Stimulated activated CD8-positive, alpha-beta memory T cell treated with anti-CD3 and anti-CD28 coated beads, Interleukin-2, amount 100 ng/mL, for 48 hours (primary cell): Measurements from ENCODE around the gene BANP.
"Not testable (repeated sequence)": the region's sequence is repeated elsewhere in the genome, so short reads cannot be mapped to it uniquely, and the experiment has no call there.

Experiments used
- DNase-seq, 2 donors: peaks; one replicate each; pipeline ENCODE4 v3.0.0-alpha.2; 2020; ENCODE audit warnings: low read depth in 2 of 2

The BANP gene

DNA sequence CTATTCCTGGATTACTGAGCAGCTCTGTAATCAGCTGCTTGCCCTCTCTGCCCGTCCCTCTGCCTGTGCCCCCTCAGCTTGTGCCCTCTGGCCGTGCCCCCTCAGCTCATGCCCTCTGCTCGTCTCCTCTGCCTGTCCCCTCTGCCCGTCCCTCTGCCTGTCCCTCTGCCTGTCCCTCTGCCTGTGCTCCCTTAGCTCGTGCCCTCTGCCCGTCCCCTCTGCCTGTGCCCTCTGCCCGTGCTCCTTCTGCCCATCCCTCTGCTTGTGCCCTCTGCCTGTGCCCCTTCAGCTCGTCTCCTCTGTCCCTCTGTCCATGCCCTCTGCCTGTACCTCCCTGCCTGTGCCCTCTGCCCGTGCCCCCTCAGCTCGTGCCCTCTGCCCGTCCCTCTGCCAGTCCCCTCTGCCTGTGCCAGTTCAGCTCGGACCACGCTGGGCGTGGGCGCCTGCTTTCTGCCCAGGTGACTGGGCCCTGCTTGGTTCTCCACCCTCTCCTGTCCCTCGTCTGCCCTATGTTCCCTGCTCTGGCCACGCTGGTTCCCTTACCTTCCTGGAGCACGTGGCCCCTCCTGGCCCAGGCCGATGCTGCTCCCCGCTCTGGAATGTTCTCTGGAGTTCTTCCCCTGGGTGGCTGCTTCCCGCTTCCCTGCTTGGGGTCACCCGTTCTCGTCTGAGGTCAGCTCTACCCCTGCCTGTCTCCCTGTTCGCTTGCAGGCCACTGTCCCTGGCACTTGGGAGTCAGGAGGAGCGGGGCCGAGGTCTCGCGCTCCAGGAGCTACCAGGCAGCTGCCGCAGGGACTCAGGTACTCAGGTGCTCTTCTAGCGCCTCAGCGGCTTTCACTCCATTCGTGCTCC is 63.9 kb downstream of the BANP start:
- DNase-seq = no peak

GRCh38 chr16:88015806-88016140 is 64.5 kb downstream of the BANP start:
- no peak for DNase-seq

DNA sequence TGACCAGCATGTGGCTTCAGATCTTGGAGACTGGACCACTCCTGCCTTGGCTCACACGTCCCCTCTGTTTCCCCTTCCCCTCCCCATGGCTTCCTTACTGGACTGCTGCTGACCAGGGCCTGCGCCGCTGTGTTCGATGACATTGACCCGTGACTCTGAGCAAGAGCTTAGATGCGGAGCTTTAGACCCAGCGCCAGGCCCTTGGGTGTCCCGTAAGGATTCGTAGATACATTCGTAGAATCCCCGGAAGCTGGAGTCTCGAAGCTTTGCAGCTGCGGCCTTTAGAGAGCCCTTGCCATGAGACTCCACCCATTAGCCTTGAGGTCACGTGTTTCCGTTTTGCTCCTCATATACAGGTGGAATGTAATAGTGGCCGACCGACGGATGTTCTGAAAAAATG is 65.2 kb downstream of the BANP start:
- not testable (repeated sequence) for DNase-seq

- DNase-seq = no peak
These were observed 65.7 kb downstream of the BANP start for GRCh38 chr16:88016964-88017363.

DNA sequence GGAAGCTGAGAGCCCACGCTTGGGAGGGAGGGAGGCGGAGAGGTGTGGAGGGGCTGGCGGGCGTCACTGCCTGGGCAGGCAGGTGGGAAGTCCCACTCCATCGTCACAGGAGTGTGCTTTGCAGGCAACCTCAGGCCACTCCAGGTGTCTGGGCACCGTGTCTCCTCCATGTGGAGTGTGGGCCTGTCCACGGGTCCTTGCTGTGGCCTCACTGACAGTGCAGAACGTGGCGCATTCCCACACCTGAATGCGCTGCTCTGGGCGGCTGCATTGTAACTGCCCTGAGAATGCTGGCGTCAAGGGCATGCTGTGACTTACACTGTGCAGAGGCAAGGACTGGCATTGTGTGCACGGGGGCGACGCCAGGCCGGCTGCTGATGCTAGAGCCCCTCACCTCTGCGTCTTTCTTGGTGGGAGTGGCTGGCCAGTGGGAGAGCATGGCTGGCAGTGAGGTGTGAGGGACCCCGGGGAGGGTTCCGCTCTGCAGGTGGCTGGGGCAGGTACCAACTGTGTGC is 66.4 kb downstream of the BANP start:
- no peak for DNase-seq

GRCh38 chr16:88018382-88018781 is 67.1 kb downstream of the BANP start:
- DNase-seq = not testable (repeated sequence)

DNA sequence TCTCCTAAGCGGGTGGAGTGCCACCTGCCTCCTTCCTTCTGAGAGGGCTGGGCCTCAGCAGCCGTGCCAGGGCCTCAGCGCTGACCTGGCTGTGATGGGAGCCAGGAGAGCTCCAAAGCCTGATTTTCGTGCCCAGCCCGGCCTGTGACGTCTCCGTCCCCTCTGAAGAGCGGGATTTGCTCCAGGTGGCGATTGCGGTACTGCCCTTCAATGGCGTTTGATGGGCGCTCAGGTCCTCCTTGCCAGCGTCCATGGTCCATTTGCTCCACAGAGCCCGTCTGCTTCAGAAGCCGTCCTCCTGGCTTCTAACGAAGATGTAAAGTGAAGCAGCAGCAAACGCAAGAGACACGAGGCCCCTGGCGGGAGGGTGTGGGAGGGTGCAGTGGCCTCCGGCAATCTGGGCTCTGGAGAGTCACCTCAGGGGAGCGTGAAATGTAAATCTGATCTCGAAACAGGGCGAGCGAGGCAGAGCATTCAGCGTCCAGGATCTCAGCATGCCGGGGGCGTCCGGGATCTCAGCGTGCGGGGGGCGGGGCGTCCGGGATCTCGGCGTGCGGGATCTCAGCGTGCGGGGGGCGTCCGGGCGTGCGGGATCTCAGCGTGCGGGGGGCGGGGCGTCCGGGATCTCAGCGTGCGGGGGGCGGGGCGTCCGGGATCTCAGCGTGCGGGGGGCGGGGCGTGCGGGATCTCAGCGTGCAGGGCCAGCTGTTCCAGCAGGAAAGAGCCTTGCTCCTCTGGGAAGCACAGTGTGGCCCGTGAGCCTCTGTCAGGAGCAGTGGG is 68.0 kb downstream of the BANP start:
- not testable (repeated sequence) for DNase-seq

DNA sequence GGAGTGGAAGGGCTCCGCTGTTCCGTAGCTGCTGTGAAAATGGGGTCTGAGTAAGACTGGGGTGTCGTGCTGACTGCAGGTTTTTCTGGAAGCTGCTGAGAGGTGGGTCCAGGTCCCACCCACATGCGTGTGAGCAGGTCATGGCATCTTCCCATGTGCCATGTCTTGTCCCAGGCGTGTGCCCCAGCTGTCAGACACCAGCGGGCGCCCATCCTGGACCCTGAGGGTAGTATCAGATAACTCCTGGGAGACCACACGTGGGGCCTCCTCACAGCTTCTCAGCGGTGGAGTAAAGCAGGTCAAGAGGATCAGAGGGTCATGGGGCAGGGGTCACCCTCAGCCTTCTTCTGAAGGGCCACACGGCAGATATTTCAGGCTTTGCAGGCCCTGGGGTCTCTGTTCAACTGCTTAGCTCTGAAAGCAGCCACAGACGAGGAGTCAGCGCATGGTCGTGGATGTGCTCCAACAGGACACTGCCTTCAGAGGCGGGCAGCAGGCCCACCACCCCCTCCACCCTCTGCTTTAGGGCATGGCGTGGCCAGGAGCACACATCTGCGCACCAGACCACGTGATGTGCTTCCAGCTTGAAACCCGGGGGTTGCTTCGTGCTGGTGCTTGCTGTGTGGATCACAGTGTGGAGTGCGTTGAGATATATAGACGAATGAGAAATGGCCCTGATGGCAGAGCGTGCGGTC is 68.7 kb downstream of the BANP start:
- no peak for DNase-seq

- no peak for DNase-seq
These were observed 69.3 kb downstream of the BANP start for GRCh38 chr16:88020516-88020885.

DNA sequence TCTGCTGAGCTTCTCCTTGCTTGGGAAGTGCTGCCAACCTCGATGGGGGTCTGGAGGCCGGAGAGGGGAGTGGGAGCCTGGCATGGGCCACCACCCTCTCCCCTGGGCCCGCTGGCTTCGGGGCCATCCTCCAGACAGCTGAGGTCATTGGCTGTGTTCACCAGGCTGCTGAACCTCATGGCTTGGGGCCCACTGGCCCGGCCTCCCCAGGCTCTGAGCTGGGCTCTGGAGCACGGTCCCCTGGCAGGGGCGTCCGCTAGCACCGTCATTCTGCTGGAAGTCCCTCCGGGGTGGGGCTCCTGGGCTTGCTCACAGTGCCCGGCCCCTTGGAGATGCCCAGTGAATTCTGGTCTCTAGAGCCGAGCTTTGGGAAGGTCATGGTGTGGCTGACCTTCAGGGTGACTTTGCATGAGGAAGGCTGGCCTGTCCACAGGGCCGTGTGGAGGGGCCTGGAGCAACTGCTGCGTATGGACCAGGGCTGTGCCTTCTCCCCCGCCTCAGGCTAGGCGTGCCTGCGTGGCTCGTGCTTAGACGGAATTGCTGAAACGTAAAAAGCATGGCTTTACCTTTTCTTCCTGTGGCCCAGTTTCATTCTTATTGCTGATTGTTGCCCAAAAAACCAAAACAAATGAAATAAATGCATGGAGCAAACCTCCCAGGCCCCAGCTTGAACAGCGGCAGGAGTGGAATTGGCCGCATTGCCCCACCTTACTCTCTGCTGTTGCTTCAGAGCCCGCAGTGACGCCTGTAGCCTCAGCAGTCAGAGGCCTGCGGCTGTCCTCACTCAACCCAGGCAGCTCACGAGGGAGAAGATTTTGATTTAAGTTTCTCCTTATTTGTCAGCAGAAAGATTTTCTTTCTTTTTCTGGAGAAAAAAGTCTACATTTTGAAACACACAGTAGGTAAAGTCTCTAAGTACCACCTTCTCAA is 70.1 kb downstream of the BANP start:
- DNase-seq = not testable (repeated sequence)

DNA sequence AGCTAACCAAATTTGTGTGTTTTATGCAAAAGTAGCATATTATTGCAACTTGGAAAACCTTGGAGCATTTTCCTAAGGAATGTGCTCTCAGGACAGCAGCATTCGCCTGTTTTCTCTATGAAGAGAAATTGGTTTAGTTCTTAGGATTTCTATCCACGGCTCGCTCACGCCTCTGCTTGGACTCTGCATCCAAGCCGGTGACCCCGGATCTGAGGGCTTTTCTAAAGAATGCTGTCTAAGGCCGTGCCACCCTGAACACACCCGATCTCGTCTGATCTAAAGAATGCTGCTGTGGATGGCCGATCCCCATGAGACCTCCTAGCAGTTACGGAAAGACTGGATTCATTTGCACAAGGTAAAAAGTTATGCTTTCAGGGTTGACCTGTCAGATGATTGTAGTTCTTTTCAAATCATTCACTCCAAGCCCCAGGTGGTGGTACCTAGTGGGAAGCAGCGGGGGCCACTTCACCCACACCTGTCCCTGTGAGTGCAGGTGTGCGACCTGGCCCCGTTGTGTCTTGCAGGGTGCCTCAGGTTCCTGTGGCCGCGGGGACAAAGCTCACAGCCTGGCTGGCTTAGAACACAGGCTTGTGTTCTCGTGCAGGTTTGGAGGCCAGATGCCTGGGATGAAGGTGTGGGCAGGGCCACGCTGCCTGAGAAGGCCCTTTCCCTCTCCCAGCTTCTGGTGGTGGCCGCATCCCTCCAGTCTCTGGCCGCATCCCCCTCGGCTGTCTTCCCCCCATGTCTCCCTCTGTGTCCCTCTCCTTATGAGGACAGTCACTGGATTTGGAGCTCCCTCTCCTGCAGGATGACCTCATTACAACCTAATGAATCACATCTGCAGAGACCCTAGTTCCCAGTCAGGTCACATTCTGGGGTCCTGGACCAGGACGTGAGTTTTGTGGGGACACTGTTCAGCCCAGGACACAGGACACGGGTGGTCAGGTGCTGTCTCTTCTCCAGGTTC is 71.1 kb downstream of the BANP start:
- no peak for DNase-seq

DNA sequence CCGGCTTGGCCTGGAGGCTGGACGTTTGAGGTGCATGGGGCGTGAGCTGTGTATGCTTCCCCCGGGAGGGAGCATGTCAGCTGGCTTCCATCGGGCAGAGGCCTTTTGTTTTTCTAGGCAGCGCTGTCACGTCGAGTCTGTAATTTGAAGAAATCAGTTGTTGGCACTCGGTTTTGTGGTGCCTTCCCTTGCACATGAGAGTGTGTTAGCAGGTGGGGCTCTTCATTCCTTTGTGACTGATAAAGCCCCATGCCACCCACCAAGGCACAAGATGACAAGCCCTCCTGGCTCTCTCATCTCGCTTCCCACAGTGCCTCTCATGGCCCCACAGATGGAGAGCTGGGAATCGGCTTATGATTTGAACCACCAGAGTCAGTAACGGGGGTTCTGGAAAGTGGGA is 72.1 kb downstream of the BANP start:
- no peak for DNase-seq

GRCh38 chr16:88023786-88024185 is 72.6 kb downstream of the BANP start:
- no peak for DNase-seq

DNA sequence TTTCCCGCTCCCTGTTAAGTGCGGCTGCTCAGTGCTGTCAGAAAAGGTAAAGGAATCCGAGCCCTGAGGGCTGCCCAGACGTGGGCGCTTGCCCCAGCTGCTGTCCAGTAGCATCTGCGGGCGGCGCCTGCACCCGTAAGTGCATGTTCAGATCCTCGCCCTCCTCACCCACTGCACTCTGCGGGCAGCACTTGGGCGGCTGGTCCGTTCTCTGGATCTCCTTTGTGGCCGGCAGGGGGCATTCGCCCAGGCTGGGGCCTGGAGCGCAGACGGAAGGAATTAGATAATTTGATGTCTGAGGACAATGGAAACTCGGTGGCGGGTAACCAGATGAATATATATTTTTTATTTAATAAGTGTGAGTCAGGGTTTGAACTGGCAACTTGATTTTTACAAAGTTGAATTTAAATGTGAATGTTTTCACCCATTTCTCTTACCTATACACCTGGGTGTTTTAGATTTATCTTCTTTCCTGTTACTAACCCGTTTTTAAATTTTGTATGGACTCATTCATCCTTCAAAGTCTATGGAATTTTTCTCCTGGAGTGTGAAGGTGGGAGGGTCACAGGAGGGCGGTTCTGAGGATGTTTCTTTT is 73.4 kb downstream of the BANP start:
- not testable (repeated sequence) for DNase-seq

DNA sequence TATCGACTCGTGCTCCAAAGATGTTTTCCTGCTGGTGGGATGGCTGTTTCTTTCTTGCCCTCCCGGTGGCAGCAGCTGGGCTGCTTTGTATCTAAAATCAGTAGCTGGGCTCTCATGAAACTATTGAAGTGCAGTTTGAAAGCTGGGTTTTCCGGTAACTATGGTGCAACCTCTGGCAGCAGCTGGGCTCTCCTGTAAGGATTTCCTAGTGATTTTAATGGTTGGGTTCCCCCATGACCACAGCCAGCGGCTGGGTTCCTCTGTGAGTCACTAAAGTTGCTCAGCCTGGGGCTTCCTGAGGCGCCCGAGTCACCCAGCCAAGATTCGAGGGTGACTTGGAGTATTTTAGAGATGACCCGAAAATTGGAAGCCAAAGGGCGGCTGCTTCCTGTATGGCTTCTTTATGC is 73.9 kb downstream of the BANP start:
- peak in 1 of 2 donors; percentile 1 for DNase-seq

- DNase-seq = not testable (repeated sequence)
These were observed 74.8 kb downstream of the BANP start for GRCh38 chr16:88025828-88026555.

DNA sequence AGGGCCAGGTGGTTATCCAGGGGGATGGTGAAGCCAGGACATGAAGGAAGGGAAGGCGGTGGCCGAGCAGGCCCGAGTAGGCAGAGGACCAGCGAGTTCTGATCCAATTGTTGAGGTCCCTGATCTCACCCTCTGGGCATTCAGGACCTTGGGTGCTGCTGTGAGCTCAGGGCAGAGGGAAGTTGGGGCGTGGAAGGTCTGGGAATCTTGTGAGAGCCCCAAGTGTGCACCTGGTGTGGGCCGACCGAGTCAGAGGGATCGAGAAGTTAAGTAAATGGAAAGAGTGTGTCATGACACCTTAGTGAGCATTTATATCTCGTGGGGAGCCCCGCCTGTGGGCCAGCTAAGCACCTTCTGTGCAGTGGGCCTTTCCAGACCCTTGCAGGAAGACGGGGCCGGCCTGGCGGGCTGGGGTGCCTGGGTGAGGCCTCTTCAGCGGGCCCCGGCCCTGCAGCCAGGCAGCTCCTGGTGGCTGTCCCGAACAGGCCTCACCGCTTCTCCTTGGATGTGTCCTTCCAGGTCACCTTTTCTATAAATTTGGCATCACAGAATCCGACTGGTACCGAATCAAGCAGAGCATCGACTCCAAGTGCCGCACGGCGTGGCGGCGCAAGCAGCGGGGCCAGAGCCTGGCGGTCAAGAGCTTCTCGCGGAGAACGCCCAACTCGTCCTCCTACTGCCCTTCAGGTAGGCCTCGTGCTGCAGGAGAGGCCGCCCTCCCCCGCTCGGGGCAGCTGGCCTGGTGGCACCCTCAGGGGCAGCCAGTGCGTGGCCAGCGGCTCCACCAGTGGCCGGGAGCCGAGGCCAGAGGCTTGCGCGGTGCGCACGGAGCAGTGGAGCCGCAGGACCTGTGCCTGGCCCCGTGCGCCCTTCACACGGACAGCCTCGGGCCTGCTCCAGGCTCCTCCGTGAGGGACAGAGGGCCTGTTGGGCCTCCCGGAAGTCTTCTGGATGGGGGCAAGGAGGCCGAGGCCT is 76.0 kb downstream of the BANP start:
- DNase-seq = no peak
